IMR-90 (cell line): ENCODE measurements around the gene NOP16. TPM values are rescaled to one million over a fixed set of nuclear protein-coding genes. Genes with fewer than 3 reads are reported as not detected.

ENCODE experiments used
- ATAC-seq: fragments of 200-7000 bp; cut with Tn5 transposase; 2 replicates; pipeline ENCODE4 v1.9.1; 2020; ENCODE audit warnings: low read depth, mild to moderate bottlenecking, moderate library complexity
- BruUV-seq: library from RNA; stranded (reverse); fragments of 400-500 nt; replicated peaks from 2 replicates; lab custom pipeline; 2021; lab: Mats Ljungman, UMichigan
- CTCF ChIA-PET: fragments of 300-600 bp; formaldehyde crosslinking; extraction: SDS; loops from one replicate; lab custom pipeline; 2021; ENCODE audit warnings: antibody characterized with exemption; lab: Yijun Ruan, JAX
- POLR2A ChIA-PET: fragments of 300-600 bp; sonication (Branson Sonifier 250); formaldehyde crosslinking; loops from one replicate; lab custom pipeline; 2022; ENCODE audit warnings: antibody characterized with exemption; ENCODE audit not compliant: unreplicated experiment; lab: Charles Lee
- DNase-seq: peaks from one replicate; pipeline ENCODE4 v3.0.0; 2013
- H2AFZ ChIP-seq: replicated peaks from 2 replicates; pipeline ENCODE3; 2013; ENCODE audit warnings: low read length, mild to moderate bottlenecking; ENCODE audit not compliant: poor library complexity
- H2AK5ac ChIP-seq: 2 replicates; pipeline ENCODE4 v1.6.1; 2013; ENCODE audit warnings: low read depth, low read length, inconsistent platforms
- H2AK9ac ChIP-seq: replicated peaks from 2 replicates; pipeline ENCODE3; 2013; ENCODE audit warnings: mild to moderate bottlenecking, low read depth, low read length, moderate library complexity; ENCODE audit not compliant: poor library complexity
- H2BK120ac ChIP-seq: 2 replicates; pipeline ENCODE4 v1.6.1; 2013; ENCODE audit warnings: low read depth, low read length, inconsistent platforms
- H2BK15ac ChIP-seq: 3 replicates; pipeline ENCODE4 v1.6.1; 2013; ENCODE audit warnings: low read depth, low read length, inconsistent platforms
- H2BK20ac ChIP-seq: 2 replicates; pipeline ENCODE4 v1.6.1; 2013; ENCODE audit warnings: low read depth, mild to moderate bottlenecking, inconsistent platforms, low read length, moderate library complexity
- H2BK5ac ChIP-seq: 2 replicates; pipeline ENCODE4 v1.6.1; 2013; ENCODE audit warnings: mild to moderate bottlenecking, low read depth, low read length, inconsistent platforms; ENCODE audit not compliant: poor library complexity, severe bottlenecking
- H3K14ac ChIP-seq: replicated peaks from 2 replicates; pipeline ENCODE4 v1.6.1; 2013; ENCODE audit warnings: low read depth, low read length, inconsistent platforms
- H3K18ac ChIP-seq: 2 replicates; pipeline ENCODE4 v1.6.1; 2013; ENCODE audit warnings: low read depth, low read length, control low read depth
- H3K23ac ChIP-seq: 2 replicates; pipeline ENCODE4 v1.6.1; 2013; ENCODE audit warnings: low read depth, low read length, inconsistent platforms
- H3K27ac ChIP-seq: 2 replicates; pipeline ENCODE4 v1.5.1; 2013; ENCODE audit warnings: mild to moderate bottlenecking, control low read depth, low read length; ENCODE audit not compliant: insufficient read depth
- H3K27me3 ChIP-seq: 2 replicates; pipeline ENCODE4 v1.6.1; 2013; ENCODE audit warnings: low read length; ENCODE audit not compliant: control insufficient read depth, insufficient read depth
- H3K36me3 ChIP-seq: 2 replicates; pipeline ENCODE4 v1.6.1; 2013; ENCODE audit warnings: low read length, mixed read lengths; ENCODE audit not compliant: control insufficient read depth, insufficient read depth
- H3K4ac ChIP-seq: 2 replicates; pipeline ENCODE4 v1.6.1; 2013; ENCODE audit warnings: low read depth, low read length, inconsistent platforms
- H3K4me1 ChIP-seq: 2 replicates; pipeline ENCODE4 v1.6.1; 2013; ENCODE audit warnings: low read length, mixed read lengths; ENCODE audit not compliant: control insufficient read depth, insufficient read depth
- H3K4me2 ChIP-seq: 2 replicates; pipeline ENCODE4 v1.6.1; 2013; ENCODE audit warnings: low read depth, mild to moderate bottlenecking, control low read depth, low read length, moderate library complexity
- H3K4me3 ChIP-seq: 2 replicates; pipeline ENCODE4 v1.5.1; 2013; ENCODE audit warnings: low read depth, mild to moderate bottlenecking, control low read depth, low read length, moderate library complexity; ENCODE audit not compliant: insufficient read depth
- H3K56ac ChIP-seq: 2 replicates; pipeline ENCODE4 v1.6.1; 2013; ENCODE audit warnings: low read length, inconsistent platforms; ENCODE audit not compliant: insufficient read depth; ENCODE audit errors: extremely low read depth
- H3K79me1 ChIP-seq, 2 experiments: 2 replicates each; pipeline ENCODE4 v1.6.1; 2013; ENCODE audit warnings: low read length in 2 of 2, inconsistent platforms in 1 of 2, low read depth in 1 of 2
- H3K9ac ChIP-seq: 2 replicates; pipeline ENCODE4 v1.6.1; 2013; ENCODE audit warnings: low read depth, low read length, control low read depth
- H3K9me1 ChIP-seq: 2 replicates; pipeline ENCODE4 v1.6.1; 2013; ENCODE audit warnings: low read length, inconsistent platforms; ENCODE audit not compliant: insufficient read depth
- H3K9me3 ChIP-seq: 2 replicates; pipeline ENCODE4 v1.6.1; 2013; ENCODE audit warnings: low read length; ENCODE audit not compliant: control insufficient read depth, insufficient read depth
- H4K20me1 ChIP-seq: 2 replicates; pipeline ENCODE4 v1.6.1; 2013; ENCODE audit warnings: low read length, inconsistent platforms; ENCODE audit not compliant: insufficient read depth
- H4K5ac ChIP-seq: 2 replicates; pipeline ENCODE4 v1.6.1; 2013; ENCODE audit warnings: mild to moderate bottlenecking, low read depth, low read length, control low read depth
- H4K8ac ChIP-seq, 2 experiments: 2 replicates each; pipeline ENCODE4 v1.6.1; 2013; ENCODE audit warnings: low read depth in 2 of 2, low read length in 2 of 2, control low read depth in 1 of 2, inconsistent platforms in 1 of 2
- H4K91ac ChIP-seq: 2 replicates; pipeline ENCODE4 v1.6.1; 2013; ENCODE audit warnings: low read depth, low read length, inconsistent platforms; ENCODE audit not compliant: insufficient read depth
- CEBPB ChIP-seq: IDR thresholded peaks from 2 replicates; pipeline ENCODE4 v1.6.1; 2012; ENCODE audit warnings: low read depth, low read length, improper control_type of control experiment
- CHD1 ChIP-seq: IDR thresholded peaks from 2 replicates; pipeline ENCODE4 v1.6.1; 2012; ENCODE audit warnings: low read depth, low read length, improper control_type of control experiment
- FOS ChIP-seq: fragments of 150-350 bp; IDR thresholded peaks from 2 replicates; pipeline ENCODE4 v1.6.1; 2016; ENCODE audit warnings: low read depth, low read length
- MAFK ChIP-seq: IDR thresholded peaks from 2 replicates; pipeline ENCODE4 v1.6.1; 2012; ENCODE audit warnings: low read depth, low read length, improper control_type of control experiment
- MAZ ChIP-seq: IDR thresholded peaks from 2 replicates; pipeline ENCODE4 v1.6.1; 2012; ENCODE audit warnings: low read depth, mild to moderate bottlenecking, low read length, improper control_type of control experiment, moderate library complexity, borderline replicate concordance
- NFE2L2 ChIP-seq: fragments of 150-350 bp; IDR thresholded peaks from 2 replicates; pipeline ENCODE4 v1.6.1; 2016; ENCODE audit warnings: low read depth, mild to moderate bottlenecking, low read length
- POLR2A ChIP-seq: IDR thresholded peaks from 2 replicates; pipeline ENCODE4 v1.6.1; 2012; ENCODE audit warnings: mild to moderate bottlenecking, low read depth, low read length
- RCOR1 ChIP-seq: IDR thresholded peaks from 2 replicates; pipeline ENCODE4 v1.6.1; 2012; ENCODE audit warnings: mild to moderate bottlenecking, low read length, improper control_type of control experiment; ENCODE audit not compliant: insufficient replicate concordance
- RFX5 ChIP-seq: IDR thresholded peaks from 2 replicates; pipeline ENCODE4 v1.8.0; 2012; ENCODE audit warnings: low read depth, mild to moderate bottlenecking, low read length, moderate library complexity
- SMC3 ChIP-seq: fragments of 150-350 bp; IDR thresholded peaks from 2 replicates; pipeline ENCODE4 v1.6.1; 2016; ENCODE audit warnings: low read depth, mild to moderate bottlenecking, antibody characterized with exemption, low read length, moderate library complexity
- USF2 ChIP-seq: fragments of 150-350 bp; IDR thresholded peaks from 2 replicates; pipeline ENCODE4 v1.6.1; 2017; ENCODE audit warnings: mild to moderate bottlenecking, antibody characterized with exemption, low read length, low read depth
- WGBS, 2 experiments: methylation state at CpG; one replicate each; pipeline versions ENCODE4 v1.1.5 to v1.1.7; 2013; ENCODE audit warnings: missing lambda C conversion rate in 2 of 2; ENCODE audit not compliant: insufficient read length in 1 of 2; ENCODE audit errors: extremely low coverage in 2 of 2; 5-methylcytosine and 5-hydroxymethylcytosine counted together
- dilution Hi-C: fragments of 300-500 bp; cut with HindIII; formaldehyde crosslinking; loops from one replicate; pipeline ENCODE4 v1.14.3; 2018; ENCODE audit warnings: low sequenced_read_pairs; ENCODE audit not compliant: unreplicated experiment
- in situ Hi-C: fragments of 300-500 bp; cut with MboI; formaldehyde crosslinking; loops from 3 replicates; pipeline ENCODE4 v1.14.3; 2019; ENCODE audit warnings: low sequenced_read_pairs, inconsistent platforms, mixed read lengths
- intact Hi-C: fragments of 100-400 bp; cut with micrococcal nuclease; formaldehyde crosslinking; loops from 2 replicates; pipeline ENCODE4 v1.10.0; 2022
- polyA plus RNA-seq, 3 experiments: library from polyadenylated mRNA; depleted of rRNA; stranded (reverse); fragments of >200 nt; gene quantifications; 2 replicates each; pipeline ENCODE4 v1.2.3, GENCODE V29; 2012; ENCODE audit warnings: low replicate concordance in 1 of 3
- total RNA-seq: library from RNA; depleted of rRNA; stranded (reverse); fragments of >200 nt; gene quantifications from 2 replicates; pipeline ENCODE4 v1.2.3, GENCODE V29; 2012

The NOP16 gene
- total and polyA plus RNA-seq, 2 of the 4 experiments (the other 2 are of a cell fraction), result 28.0 to 60.4 TPM

GRCh38 chr5:176432707-176433106, 44.3 kb upstream of the NOP16 start:
- Histone ChIP-seq H3K4me2 (no peak overlapping the region), H3K14ac (no peak overlapping the region), H2BK15ac (no peak overlapping the region), H3K9me1 (no peaks in the 10 kb centered on the region), H3K56ac (no peak overlapping the region), H3K4me3 (no peak overlapping the region), H2BK5ac (no peak overlapping the region), H4K8ac (no peak overlapping the region), H4K91ac (no peak overlapping the region), H4K20me1 (no peaks in the 10 kb centered on the region), H2AK5ac (no peak overlapping the region), H3K18ac (no peak overlapping the region), H2BK120ac (no peak overlapping the region), H3K9ac (no peak overlapping the region), H3K9me3 (no peaks in the 10 kb centered on the region), H3K79me1 (no peaks in the 10 kb centered on the region), H3K4me1 (peaks cover 3% of the 10 kb centered on the region), H3K36me3 (no peaks in the 10 kb centered on the region), H3K27ac (no peak overlapping the region), H2AK9ac (no peak overlapping the region), H4K5ac (no peak overlapping the region), H3K4ac (no peak overlapping the region), H3K27me3 (peaks cover 5% of the 10 kb centered on the region), H2AFZ (no peak overlapping the region), H2BK20ac (no peak overlapping the region), H3K23ac (no peak overlapping the region)
- no TSS peak for BruUV-seq
- intact Hi-C loops (no loop called here), in situ Hi-C loops (no loop called here), dilution Hi-C loops (no loop called here)
- CTCF ChIA-PET, result no interaction called here
- no peak for DNase-seq
- no peak for ATAC-seq
- WGBS, 2 experiments, result no CpG with 5 or more reads among the region's 5 CpGs
- TF ChIP-seq USF2 (no peak), RCOR1 (no peak), RFX5 (no peak), CHD1 (no peak), POLR2A (no peak), SMC3 (no peak), NFE2L2 (no peak), FOS (no peak), MAZ (no peak), CEBPB (no peak), MAFK (no peak)
- POLR2A ChIA-PET, result no interaction called here
